Kidney epithelial cell (primary cell): ENCODE results near the gene PCSK9. TPM values are rescaled to one million over a fixed set of nuclear protein-coding genes. Genes with fewer than 3 reads are reported as not detected.

Experiments
- total RNA-seq: library from RNA; depleted of rRNA; stranded (reverse); fragments of >200 nt; gene quantifications from 2 replicates; pipeline ENCODE4 v1.2.3, GENCODE V29; 2015

The PCSK9 gene
- total RNA-seq, 1 donor from 2014 or later, result 4.5 TPM

Other genes with a start within 250 kb of the PCSK9 start
- gene TTC22, start 238.2 kb upstream of the PCSK9 start, total RNA-seq, result 5.3 and 5.7 TPM in 2 replicates
- gene DHCR24, start 152.4 kb upstream of the PCSK9 start, total RNA-seq, result 128 and 140 TPM in 2 replicates
- gene TMEM61, start 58.9 kb upstream of the PCSK9 start, total RNA-seq, result 0.41 and 1.6 TPM in 2 replicates
- gene BSND, start 40.6 kb upstream of the PCSK9 start, total RNA-seq, result not detected in 2 replicates
- gene USP24, start 175.8 kb downstream of the PCSK9 start, total RNA-seq, result 26.2 and 27.2 TPM in 2 replicates